A204.1 (cell line): ENCODE results near the gene VIPR2.
"Not testable (repeated sequence)": the region's sequence is repeated elsewhere in the genome, so short reads cannot be mapped to it uniquely, and the experiment has no call there.

Experiments
- FAIRE-seq: peaks from 2 replicates; lab custom pipeline; 2012; peaks lifted over from hg19 to GRCh38; lab: Jason Lieb, UNC

The VIPR2 gene

DNA sequence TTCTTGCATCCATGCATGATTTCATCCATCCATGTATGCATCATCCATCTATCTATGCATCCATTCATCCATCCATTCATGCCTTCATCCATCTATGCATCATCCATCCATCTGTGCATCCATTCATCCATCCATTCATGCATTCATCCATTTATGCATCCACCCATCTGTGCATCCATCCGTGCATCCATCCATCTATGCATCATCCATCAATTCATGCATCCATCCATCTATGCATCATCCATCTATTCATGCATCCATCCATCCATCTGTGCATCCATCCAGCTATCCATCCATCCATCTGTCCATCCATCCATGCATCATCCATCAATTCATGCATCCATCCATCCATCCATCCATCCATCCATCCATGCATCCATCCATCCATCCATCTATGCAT, 157.0 kb downstream of the VIPR2 start:
- no peak for FAIRE-seq

GRCh38 chr7:158985583-158985982, 159.1 kb downstream of the VIPR2 start:
- no peak for FAIRE-seq

GRCh38 chr7:158984007-158984406, 160.7 kb downstream of the VIPR2 start:
- not testable (repeated sequence) for FAIRE-seq

GRCh38 chr7:158982080-158982479, 162.6 kb downstream of the VIPR2 start:
- FAIRE-seq: not testable (repeated sequence)

DNA sequence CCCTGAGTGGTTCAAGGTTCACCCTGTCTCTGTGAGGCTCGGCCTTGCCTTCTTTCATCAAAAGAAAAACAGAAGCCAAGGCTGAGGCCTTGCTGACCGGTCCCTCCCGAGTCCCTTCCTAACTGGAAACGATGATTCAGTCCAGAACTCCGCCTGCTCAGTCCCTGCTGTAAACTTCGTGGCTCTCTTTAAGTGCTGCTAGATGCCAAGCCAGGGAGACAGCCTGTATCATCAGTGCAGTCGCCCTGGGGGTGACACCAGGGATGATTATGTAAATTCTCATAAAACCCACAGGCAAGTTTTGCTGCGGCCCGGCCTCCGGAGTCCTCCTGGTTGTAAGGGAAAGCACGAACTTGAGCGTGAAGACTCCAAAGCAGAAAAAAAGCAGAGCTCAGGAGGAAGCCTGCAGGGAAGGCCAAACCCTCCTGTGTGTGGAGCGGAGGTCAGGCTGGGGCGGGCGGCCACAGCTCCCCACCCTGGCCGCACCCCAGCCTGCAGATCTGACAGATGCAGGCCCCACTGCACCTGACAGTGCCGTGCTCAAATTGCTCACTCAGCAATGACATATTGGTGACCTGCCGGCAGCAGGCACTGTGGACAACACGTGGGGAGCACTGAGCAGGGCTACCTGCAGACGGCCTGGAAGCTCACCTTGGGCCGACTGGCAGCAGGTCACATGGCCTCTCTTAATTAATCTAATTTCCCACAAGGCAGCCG, 164.9 kb downstream of the VIPR2 start:
- no peak for FAIRE-seq

DNA sequence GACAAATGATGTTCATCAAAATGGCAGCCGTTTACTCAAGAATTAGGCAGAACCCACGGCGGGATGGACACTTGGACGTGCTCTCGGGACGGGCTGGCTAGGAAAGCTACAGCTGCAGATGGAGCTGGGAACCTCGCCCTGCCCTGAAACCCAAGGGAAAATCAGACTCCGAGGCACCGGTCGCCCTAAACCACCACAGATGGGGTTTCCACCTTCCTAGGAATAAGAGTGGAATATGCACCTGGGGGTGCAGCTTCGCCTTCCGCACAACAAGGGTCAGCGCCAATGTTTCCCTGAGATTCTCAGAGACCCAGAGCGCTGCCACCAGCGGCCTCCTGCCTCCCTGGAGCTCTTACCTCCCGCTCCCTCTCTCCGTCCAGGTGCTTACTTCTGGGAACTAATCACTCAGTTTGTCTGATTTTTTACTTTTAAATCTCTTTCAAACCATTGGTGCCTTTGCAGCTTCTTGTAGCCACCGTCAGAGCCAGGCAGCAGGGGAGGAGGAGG, 165.6 kb downstream of the VIPR2 start:
- no peak for FAIRE-seq
